Liver (tissue), 9 donors: ENCODE measurements around the gene EDEM1. TPM values are rescaled to one million over a fixed set of nuclear protein-coding genes. Genes with fewer than 3 reads are reported as not detected.
A peak's percentile ranks its signal among the peaks of the same experiment; 100 is the strongest.
"Not testable (repeated sequence)": the region's sequence is repeated elsewhere in the genome, so short reads cannot be mapped to it uniquely, and the experiment has no call there.

ENCODE experiments used
- DNase-seq: peaks from one replicate; pipeline ENCODE4 v3.0.0-alpha.2; 2017; ENCODE audit warnings: low spot score
- H3K27ac ChIP-seq, 2 donors: one replicate each; pipeline ENCODE4 v1.7.0; 2013; ENCODE audit warnings: inconsistent platforms in 2 of 2, low read length in 2 of 2, control low read depth in 1 of 2, low read depth in 1 of 2, mild to moderate bottlenecking in 1 of 2
- H3K27me3 ChIP-seq, 4 donors: one replicate each; pipeline versions ENCODE4 v1.6.1 to v1.7.0; 2013; ENCODE audit warnings: low read length in 3 of 4, inconsistent platforms in 1 of 4, mild to moderate bottlenecking in 1 of 4, moderate library complexity in 1 of 4; ENCODE audit not compliant: control insufficient read depth in 4 of 4, insufficient read depth in 4 of 4
- H3K36me3 ChIP-seq, 4 donors: one replicate each; pipeline versions ENCODE4 v1.6.1 to v1.7.0; 2013; ENCODE audit warnings: low read length in 3 of 4, mild to moderate bottlenecking in 3 of 4, low read depth in 1 of 4, moderate library complexity in 1 of 4; ENCODE audit not compliant: control insufficient read depth in 4 of 4, insufficient read depth in 3 of 4
- H3K4me1 ChIP-seq, 4 donors: one replicate each; pipeline versions ENCODE4 v1.6.1 to v1.7.0; 2013; ENCODE audit warnings: low read length in 3 of 4, mild to moderate bottlenecking in 3 of 4, moderate library complexity in 1 of 4; ENCODE audit not compliant: control insufficient read depth in 4 of 4, insufficient read depth in 4 of 4
- H3K4me3 ChIP-seq, 3 donors: one replicate each; pipeline versions ENCODE4 v1.6.1 to v1.7.0; 2013; ENCODE audit warnings: low read length in 3 of 3, control low read depth in 1 of 3, low read depth in 1 of 3, mild to moderate bottlenecking in 1 of 3
- H3K9ac ChIP-seq, 2 donors: one replicate each; pipeline ENCODE4 v1.7.0; 2013; ENCODE audit warnings: low read length in 2 of 2, mild to moderate bottlenecking in 2 of 2, moderate library complexity in 2 of 2, control low read depth in 1 of 2, low read depth in 1 of 2
- H3K9me3 ChIP-seq, 4 donors: one replicate each; pipeline versions ENCODE4 v1.6.1 to v1.7.0; 2013; ENCODE audit warnings: low read length in 3 of 4; ENCODE audit not compliant: control insufficient read depth in 4 of 4
- ATF3 ChIP-seq: IDR thresholded peaks from 2 replicates; pipeline ENCODE4 v1.6.1; 2016; ENCODE audit warnings: antibody characterized with exemption
- EGR1 ChIP-seq, 2 donors: IDR thresholded peaks; 2 replicates each; pipeline ENCODE4 v1.6.1; 2016 to 2018; ENCODE audit warnings: antibody characterized with exemption in 2 of 2, low read depth in 2 of 2
- FOXA1 ChIP-seq: IDR thresholded peaks from 2 replicates; pipeline ENCODE4 v1.6.1; 2016; ENCODE audit warnings: antibody characterized with exemption
- FOXA2 ChIP-seq: IDR thresholded peaks from 2 replicates; pipeline ENCODE4 v1.6.1; 2016; ENCODE audit warnings: antibody characterized with exemption
- GABPA ChIP-seq, 2 donors: IDR thresholded peaks in 1 of 2; conservative IDR thresholded peaks in 1 of 2; 2 replicates each; pipeline ENCODE4 v1.6.1; 2016; ENCODE audit warnings: antibody characterized with exemption in 2 of 2, mild to moderate bottlenecking in 1 of 2, moderate library complexity in 1 of 2
- HNF4A ChIP-seq, 2 donors: conservative IDR thresholded peaks; 2 replicates each; pipeline ENCODE4 v1.6.1; 2016; ENCODE audit warnings: antibody characterized with exemption in 2 of 2, mild to moderate bottlenecking in 2 of 2
- HNF4G ChIP-seq: IDR thresholded peaks from 2 replicates; pipeline ENCODE4 v1.6.1; 2016; ENCODE audit warnings: antibody characterized with exemption
- JUND ChIP-seq, 2 donors: IDR thresholded peaks; 2 replicates each; pipeline ENCODE4 v1.6.1; 2016; ENCODE audit warnings: antibody characterized with exemption in 2 of 2
- MAX ChIP-seq: IDR thresholded peaks from 2 replicates; pipeline ENCODE4 v1.6.1; 2016; ENCODE audit warnings: antibody characterized with exemption
- NR2F2 ChIP-seq: IDR thresholded peaks from 2 replicates; pipeline ENCODE4 v1.6.1; 2016; ENCODE audit warnings: antibody characterized with exemption
- RAD21 ChIP-seq, 2 donors: IDR thresholded peaks; 2 replicates each; pipeline ENCODE4 v1.6.1; 2016; ENCODE audit warnings: antibody characterized with exemption in 2 of 2, mild to moderate bottlenecking in 2 of 2
- RXRA ChIP-seq, 2 donors: IDR thresholded peaks; 2 replicates each; pipeline ENCODE4 v1.6.1; 2017 to 2018; ENCODE audit warnings: antibody characterized with exemption in 2 of 2, mild to moderate bottlenecking in 1 of 2
- TAF1 ChIP-seq: conservative IDR thresholded peaks from 2 replicates; pipeline ENCODE4 v1.6.1; 2016; ENCODE audit warnings: antibody characterized with exemption, mild to moderate bottlenecking
- YY1 ChIP-seq: IDR thresholded peaks from 2 replicates; pipeline ENCODE4 v1.6.1; 2016; ENCODE audit warnings: antibody characterized with exemption, mild to moderate bottlenecking
- ZBTB33 ChIP-seq: IDR thresholded peaks from 2 replicates; pipeline ENCODE4 v1.6.1; 2016; ENCODE audit warnings: antibody characterized with exemption
- WGBS: extraction: QIAGEN DNeasy Blood & Tissue Kit; methylation state at CpG from one replicate; pipeline ENCODE4 v1.1.7; 2013; 5-methylcytosine and 5-hydroxymethylcytosine counted together
- polyA plus RNA-seq, 2 donors: library from polyadenylated mRNA; stranded (reverse) in 1 of 2; unstranded in 1 of 2; fragments of 200-250 nt in 1 of 2; fragments of >200 nt in 1 of 2; fragmentation: Nextera tagmentation in 1 of 2; extraction: Ambion mirVana in 1 of 2; gene quantifications; one replicate each; pipeline versions ENCODE4 v1.2.1 to v1.2.3, GENCODE V29; 2013 to 2015
- total RNA-seq, 2 donors: library from RNA; depleted of rRNA; stranded (reverse); fragments of >200 nt; gene quantifications; one replicate each; pipeline ENCODE4 v1.2.3, GENCODE V29; 2014
- donor health status: healthy.
- donor health status: healthy.
- donor health status: healthy.
- donor health status: healthy.
- donor health status: healthy.

Gene EDEM1
- total and polyA plus RNA-seq, 4 donors = 20.4 to 97.5 (median 32.9) TPM

GRCh38 chr3:5172018-5172417 is 15.5 kb upstream of the EDEM1 start:
- DNase-seq = no peak
- Histone ChIP-seq H3K9me3 (no peaks in the 10 kb centered on the region), H3K27ac (no peak overlapping the region), H3K27me3 (no peaks in the 10 kb centered on the region), H3K9ac (peak overlapping the region in 1 of 2 donors; percentile 40), H3K4me1 (peaks cover 0 to 5% (median 3%) of the 10 kb centered on the region in 4 donors), H3K36me3 (peaks cover 1 to 21% (median 15%) of the 10 kb centered on the region in 4 donors), H3K4me3 (no peak overlapping the region)
- TF ChIP-seq HNF4A (conservative IDR thresholded peaks at IDR 0.05) (no peak), RAD21 (IDR thresholded peaks at IDR 0.05) (no peak)
- WGBS = 46% methylated on average over 4 of the region's 4 CpGs

- not testable (repeated sequence) for H3K27me3 ChIP-seq, H3K27ac ChIP-seq, H3K9me3 ChIP-seq, DNase-seq, H3K4me3 ChIP-seq, H3K4me1 ChIP-seq, H3K9ac ChIP-seq
- peaks cover 3 to 41% (median 15%) of the 10 kb centered on the region in 4 donors for H3K36me3 ChIP-seq
- 92% methylated on average over 2 of the region's 2 CpGs for WGBS
Observed at GRCh38 chr3:5179036-5179435, 8.5 kb upstream of the EDEM1 start.

GRCh38 chr3:5181469-5182141 is 5.9 kb upstream of the EDEM1 start:
- H3K36me3 ChIP-seq = peaks cover 2 to 30% (median 6%) of the 10 kb centered on the region in 4 donors
- no peak overlapping the region for H3K9ac ChIP-seq
- no peaks in the 10 kb centered on the region for H3K27me3 ChIP-seq
- H3K4me3 ChIP-seq = no peak overlapping the region
- no peak overlapping the region for H3K27ac ChIP-seq
- H3K9me3 ChIP-seq = no peaks in the 10 kb centered on the region
- TF ChIP-seq MAX (no peak), EGR1 (IDR thresholded peaks at IDR 0.05; ENCODE audit: low read depth in 2 of 2) (no peak), GABPA (IDR thresholded peaks at IDR 0.05 in 1 of 2, conservative IDR thresholded peaks at IDR 0.05 in 1 of 2) (no peak), RXRA (IDR thresholded peaks at IDR 0.05) (no peak), YY1 (no peak)
- H3K4me1 ChIP-seq = peaks cover 3 to 7% (median 7%) of the 10 kb centered on the region in 4 donors
- WGBS = 84% methylated on average over 2 of the region's 2 CpGs
- no peak for DNase-seq

- H3K9ac ChIP-seq, H3K4me1 ChIP-seq, H3K27me3 ChIP-seq, H3K27ac ChIP-seq, H3K4me3 ChIP-seq, H3K9me3 ChIP-seq, DNase-seq: not testable (repeated sequence)
- peaks cover 0 to 23% (median 4%) of the 10 kb centered on the region in 4 donors for H3K36me3 ChIP-seq
- WGBS = 95% methylated on average over 12 of the region's 12 CpGs
Observed at GRCh38 chr3:5183714-5184113, 3.8 kb upstream of the EDEM1 start.

GRCh38 chr3:5184499-5184898 is 3.0 kb upstream of the EDEM1 start:
- H3K36me3 ChIP-seq = peaks cover 0 to 17% (median 2%) of the 10 kb centered on the region in 4 donors
- DNase-seq = no peak
- no peak overlapping the region for H3K27ac ChIP-seq
- H3K27me3 ChIP-seq = no peaks in the 10 kb centered on the region
- no peak overlapping the region for H3K9ac ChIP-seq
- no peaks in the 10 kb centered on the region for H3K9me3 ChIP-seq
- H3K4me3 ChIP-seq = no peak overlapping the region
- 69% methylated on average over 6 of the region's 6 CpGs for WGBS
- H3K4me1 ChIP-seq = peaks cover 3 to 12% (median 7%) of the 10 kb centered on the region in 4 donors
- no peak for TF ChIP-seq RXRA (IDR thresholded peaks at IDR 0.05)
- TF ChIP-seq FOXA2 = no peak
- no peak for TF ChIP-seq MAX
- no peak for TF ChIP-seq YY1
- TF ChIP-seq ATF3 = no peak
- no peak for TF ChIP-seq JUND (IDR thresholded peaks at IDR 0.05)
- no peak for TF ChIP-seq HNF4G
- TF ChIP-seq TAF1 = no peak
- no peak for TF ChIP-seq FOXA1
- TF ChIP-seq EGR1 (IDR thresholded peaks at IDR 0.05; ENCODE audit: low read depth in 2 of 2) = no peak
- no peak for TF ChIP-seq ZBTB33
- no peak for TF ChIP-seq NR2F2
